Central memory CD4-positive, alpha-beta T cell (primary cell): ENCODE results near the gene MAMSTR.
A peak's percentile ranks its signal among the peaks of the same experiment; 100 is the strongest.
"Not testable (repeated sequence)": the region's sequence is repeated elsewhere in the genome, so short reads cannot be mapped to it uniquely, and the experiment has no call there.

ENCODE experiments used
- DNase-seq: peaks from one replicate; pipeline ENCODE4 v3.0.0; 2022

The MAMSTR gene

DNA sequence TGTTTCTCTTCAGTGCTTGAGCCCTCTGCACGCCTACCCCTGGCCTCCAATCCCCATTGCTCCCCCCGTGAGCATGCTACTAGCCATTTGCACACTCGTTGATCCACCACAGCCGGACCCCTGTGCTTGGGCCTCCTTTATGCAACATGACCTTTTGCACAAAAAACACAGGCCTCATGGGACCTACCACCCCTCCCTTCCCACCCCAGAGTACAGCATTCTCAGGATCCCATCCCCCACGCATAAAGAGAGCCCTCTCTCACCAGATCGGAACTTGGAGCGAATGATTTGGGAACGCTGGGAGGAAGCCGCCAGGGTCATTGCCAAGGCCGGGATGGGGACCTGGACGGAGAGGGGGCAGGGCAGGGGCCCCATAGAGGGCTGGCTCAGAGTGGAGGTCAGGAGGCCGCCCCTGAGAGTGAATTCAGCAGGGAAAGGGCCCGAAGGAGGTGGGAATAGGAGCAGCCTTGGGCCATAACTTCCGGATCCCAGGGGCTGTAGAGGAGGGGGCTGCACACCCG lies 754 bp downstream of the MAMSTR start:
- no peak for DNase-seq

DNA sequence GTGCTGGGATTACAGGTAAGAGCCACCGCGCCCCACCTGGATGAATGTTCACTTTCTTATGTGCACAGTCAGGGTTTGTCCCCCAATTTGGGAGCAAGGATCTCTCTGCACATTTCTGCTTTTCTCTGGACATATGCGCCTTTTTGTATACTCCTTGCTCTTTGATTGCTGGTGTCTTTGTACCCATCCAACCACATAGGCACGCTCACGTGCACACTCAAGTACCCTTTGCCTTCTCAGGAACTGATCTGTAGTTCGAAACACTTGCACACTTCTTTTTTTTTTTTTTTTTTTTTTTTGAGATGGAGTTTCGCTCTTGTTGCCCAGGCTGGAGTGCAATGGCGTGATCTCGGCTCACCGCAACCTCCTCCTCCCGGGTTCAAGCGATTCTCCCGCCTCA lies 1.4 kb downstream of the MAMSTR start:
- not testable (repeated sequence) for DNase-seq

DNA sequence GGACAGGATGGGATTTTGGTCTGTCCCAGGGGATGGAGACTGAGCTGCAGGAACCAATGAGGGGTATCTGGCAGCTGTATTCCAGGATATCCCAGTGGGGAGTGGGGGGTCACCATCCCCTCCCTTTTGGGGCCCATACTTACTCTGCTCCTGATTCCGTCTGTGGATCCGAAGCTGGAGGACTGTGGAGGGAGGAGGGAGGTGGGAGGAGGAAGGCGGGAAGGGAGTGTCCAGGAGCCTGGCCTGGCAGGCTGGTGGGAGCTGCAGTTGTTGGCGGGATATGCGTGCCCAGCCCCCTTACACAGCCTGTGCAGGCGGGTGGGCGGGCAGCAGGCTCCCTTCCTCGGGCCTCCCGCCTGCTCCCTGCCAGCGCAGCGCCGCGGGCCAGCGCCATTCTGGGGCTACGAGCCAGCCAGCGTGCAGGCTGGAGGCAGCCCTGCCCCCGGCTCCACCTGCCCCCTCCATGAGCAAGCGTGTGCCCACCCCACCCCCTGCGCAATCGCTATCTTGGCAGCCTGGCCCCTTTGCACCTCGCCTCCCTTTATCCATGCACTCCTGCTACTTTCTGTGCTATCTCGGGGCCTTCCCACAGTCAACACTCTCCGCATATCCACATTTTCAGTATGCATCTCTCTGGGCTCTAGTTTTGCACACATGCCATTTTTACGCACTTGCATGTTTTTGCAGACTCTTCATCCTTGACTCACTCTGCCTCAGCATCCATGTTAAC lies 2.8 kb downstream of the MAMSTR start:
- no peak for DNase-seq

DNA sequence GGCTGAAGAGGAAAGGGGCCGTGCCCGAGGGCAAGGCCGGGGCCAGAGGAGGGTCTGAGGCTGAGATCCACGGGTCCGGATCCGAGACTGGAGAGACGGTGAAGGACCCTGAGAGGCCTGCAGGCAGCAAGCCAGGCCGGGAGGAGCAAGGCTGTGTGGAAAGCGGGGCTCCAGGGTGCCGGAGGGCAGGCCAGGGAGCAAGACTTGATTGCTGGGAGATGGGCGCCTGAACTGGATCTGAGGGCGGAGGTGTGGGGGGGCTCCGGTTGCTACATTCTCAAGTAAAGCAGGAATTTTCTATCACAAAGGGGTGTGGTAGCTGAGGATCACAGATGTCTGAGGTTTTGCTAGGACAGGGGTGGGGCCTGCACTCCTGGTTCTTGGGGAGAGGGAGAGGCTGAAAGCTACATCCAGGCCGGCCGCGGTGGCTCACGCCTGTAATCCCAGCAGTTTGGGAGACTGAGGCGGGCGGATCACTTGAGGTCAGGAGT lies 3.8 kb downstream of the MAMSTR start:
- no peak for DNase-seq

DNA sequence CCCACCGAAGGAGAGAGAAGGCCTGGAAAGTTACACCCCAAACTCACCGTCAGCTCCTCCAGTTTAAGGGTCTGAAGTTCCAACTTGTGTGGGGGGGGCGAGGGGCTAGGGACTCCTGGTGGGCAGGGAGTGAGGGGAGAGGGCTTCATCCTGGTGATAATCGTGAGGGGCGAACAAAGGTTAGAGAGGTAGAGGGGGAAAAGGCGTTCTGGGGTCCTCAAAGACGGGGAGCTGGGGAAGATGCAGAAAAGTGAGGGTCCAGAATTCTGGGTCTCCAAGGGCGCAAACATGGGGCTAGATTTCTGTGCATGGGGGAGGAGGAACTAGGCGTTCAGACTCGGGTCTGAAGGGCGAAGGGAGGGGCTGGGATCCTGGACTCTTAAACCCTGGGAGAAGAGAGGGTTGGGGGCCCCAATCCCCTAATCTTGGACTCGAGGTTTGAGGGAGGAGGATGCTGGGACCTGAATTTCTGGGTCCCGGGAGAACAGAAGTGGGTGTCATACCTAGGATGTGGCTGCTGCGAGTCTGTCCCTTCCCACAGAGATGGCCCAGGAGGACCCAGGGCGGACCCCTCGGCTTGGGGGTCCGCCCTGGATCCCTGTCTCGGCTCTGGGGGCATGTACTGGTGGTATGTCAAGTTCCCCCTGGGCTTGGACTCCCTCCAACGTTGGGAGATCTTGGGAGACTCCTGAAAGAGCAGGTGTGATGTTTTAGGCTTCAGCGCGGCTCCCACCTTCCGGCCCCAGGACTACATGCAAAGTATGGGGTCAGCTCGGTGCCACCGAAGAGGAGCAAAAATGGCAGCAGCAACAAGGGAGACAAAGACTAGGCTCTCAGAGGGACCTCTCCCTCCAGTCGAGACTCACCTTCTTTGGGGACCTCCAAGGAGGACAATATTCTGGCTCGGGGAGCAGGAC lies 4.5 kb downstream of the MAMSTR start:
- DNase-seq = no peak

DNA sequence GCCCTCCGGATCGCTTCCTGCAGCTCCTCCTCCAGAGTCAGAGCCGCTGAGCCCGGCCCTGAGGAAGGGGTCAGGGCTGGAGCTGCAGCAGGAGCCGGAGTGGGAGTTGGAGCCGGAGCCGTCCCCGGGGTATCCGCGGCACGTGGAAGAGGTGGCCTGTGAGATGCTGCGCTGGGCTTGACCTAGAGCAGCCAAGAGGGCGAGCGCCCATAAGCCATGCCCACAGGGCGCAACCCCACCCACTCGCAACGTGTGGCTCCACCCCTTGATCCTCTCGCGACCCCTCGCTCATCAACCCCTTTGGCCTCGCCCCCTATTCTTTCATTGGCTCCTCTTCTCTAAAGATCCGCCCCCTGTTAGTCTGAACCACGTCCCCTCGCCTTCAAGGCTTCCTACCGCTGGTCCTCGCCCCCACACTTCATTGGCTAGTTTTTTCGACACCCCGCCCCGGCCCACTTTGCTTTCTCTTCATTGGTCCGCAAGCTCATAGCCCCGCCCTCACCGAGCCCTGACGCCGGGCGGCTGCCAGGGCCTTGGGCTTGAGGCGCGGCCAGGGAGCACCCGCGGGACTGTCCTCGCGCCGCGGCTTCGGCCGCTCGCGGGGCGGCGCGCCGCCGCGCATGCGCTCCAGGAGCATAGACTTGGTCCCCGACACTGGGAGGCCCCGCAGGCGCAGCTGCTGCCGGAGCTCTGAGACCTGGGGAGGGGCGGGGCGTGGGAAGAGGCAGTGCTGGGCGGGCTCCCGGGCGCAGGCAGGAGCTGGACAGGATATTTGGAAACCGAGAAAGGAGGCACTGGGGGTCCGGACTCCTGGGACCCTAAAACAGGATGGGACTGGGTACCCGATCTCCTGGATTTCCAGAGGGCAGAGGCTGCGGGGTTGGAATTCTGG lies 5.4 kb downstream of the MAMSTR start:
- peak; percentile 96 for DNase-seq

DNA sequence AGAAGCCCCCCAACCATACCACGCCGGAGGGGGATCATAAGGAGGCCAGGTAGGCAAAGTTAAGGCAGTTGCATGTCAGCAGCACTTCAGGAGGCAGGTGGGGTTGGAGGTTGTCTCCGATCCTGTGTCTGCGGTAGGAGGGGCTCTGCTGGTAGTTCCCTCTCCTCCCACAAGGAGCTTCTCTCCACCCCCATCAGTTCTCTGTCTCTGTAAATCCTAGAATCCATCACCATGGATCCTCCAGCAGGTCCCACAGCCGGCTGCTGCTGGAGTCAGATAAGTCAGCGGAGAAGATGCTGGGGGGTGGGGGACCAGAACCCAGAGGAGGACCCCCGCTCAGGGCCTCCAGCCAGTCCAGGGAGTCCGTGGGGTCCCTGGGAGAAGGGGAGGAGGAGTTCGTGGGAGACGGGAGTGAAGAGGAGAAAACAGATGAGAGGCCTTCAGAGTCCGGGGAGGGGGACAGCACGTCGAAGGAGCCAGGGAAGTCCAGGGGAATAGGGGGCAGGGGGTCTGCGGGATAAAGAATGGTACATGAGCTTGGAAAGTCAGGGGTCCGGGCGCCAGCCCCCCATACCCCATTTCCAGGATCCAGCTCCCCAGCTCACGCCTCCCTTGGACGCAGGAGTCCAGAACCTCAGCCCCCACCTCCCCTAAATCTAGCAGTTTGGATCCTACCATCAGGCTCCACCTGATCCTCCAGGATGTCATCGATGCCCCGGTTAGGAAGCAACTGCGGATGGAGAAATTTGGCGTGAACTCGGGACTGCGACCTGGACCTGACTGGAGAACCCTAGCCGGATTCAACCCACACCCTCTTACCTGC lies 6.3 kb downstream of the MAMSTR start:
- no peak for DNase-seq

DNA sequence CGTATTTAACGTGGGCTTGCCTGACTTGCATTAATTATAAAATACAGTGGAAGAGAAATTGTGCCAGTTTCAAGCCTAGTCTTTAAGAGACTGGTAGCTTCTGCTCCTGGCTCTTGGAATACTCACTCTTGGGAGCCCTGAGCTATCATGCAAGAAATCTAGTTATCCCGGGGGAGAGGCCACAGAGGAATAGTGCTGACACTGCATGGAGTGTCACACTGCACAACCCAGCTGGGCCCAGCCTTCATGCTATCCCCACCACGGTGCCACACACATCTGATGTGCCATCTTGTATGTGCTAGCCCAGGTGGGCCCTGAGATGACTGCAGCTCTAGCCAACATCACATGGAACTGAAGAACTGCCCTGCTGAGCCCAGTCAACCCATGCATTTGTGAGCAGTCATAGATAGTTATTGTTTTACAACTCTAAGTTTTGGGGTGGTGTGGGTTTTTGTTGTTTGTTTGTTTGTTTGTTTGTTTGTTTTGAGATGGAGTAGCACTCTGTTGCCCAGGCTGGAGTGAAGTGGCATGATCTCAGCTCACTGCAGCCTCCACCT lies 8.3 kb downstream of the MAMSTR start:
- no peak for DNase-seq

DNA sequence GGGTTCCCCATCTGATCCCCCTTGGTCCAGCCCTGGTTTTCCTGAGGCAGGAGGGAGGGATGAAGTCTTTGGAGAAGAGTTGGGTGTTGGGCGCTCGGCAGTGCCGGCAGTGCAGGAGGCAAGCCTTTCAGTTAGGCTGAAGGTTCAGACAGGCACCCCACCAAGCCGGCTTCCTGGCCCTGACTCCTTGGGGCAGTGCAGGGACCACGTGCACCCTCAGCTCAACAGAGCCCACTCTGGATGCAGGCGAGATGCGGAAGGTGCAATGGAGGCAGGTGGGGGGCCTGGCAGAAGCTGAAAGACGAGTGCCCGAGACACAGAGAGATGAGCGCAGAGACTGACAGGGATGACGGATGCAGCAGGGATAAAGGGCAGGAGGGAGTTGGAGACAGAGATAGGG lies 11.1 kb downstream of the MAMSTR start:
- DNase-seq = no peak

DNA sequence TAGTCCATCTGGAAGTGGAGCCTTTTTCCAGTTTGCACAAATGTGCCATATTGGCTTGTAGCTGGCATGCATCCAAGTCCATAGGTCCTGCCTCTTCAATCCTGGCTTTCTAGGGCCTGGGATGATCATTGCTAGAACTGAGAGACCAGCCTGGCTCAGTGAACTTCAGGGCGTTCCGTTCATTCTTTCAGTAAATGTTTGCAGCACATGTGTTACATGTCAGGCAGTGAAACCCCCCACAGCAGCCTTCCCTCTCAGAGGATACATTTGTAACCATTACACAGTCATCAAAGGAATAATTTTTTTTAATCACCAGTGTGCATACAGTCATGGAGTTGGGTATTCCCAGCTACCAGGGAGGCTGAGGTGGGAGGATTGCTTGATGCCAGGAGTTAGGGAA lies 14.1 kb downstream of the MAMSTR start:
- DNase-seq = no peak

DNA sequence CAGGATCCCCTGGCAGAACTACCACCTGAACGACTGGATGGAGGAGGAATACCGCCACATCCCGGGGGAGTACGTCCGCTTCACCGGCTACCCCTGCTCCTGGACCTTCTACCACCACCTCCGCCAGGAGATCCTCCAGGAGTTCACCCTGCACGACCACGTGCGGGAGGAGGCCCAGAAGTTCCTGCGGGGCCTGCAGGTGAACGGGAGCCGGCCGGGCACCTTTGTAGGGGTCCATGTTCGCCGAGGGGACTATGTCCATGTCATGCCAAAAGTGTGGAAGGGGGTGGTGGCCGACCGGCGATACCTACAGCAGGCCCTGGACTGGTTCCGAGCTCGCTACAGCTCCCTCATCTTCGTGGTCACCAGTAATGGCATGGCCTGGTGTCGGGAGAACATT lies 16.2 kb downstream of the MAMSTR start:
- DNase-seq = no peak

DNA sequence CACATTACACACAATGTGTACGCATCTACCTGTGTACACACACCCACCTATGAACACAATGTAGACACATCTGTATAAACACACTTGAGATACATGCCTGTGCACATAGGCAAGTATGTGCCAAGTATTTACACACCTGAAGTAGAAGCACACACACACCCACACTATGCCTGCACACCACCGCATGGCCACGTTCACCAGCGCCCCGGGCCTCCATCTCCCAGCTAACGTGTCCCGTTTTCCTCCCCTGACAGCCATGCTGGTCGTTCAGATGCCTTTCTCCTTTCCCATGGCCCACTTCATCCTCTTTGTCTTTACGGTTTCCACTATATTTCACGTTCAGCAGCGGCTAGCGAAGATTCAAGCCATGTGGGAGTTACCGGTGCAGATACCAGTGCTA lies 16.8 kb downstream of the MAMSTR start:
- DNase-seq = no peak

DNA sequence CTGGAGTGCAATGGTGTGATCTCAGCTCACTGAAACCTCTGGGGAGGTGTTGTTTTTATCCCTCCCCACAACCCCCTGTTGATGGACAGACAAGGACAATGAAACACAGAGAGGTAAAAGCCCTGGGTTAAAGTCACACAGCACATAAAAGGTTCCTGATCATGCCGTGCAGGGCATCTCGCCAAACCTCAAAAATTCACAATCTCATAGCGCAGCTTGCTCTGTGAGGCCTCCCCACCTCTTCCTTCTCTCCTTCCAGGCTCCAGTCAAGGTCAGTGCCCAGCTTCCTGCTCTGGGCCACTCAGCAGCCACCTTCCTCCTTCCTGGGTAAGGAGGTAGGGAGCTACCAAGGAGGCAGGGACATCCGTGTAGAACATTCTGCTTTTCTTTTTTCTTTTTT lies 21.5 kb downstream of the MAMSTR start:
- DNase-seq = no peak

DNA sequence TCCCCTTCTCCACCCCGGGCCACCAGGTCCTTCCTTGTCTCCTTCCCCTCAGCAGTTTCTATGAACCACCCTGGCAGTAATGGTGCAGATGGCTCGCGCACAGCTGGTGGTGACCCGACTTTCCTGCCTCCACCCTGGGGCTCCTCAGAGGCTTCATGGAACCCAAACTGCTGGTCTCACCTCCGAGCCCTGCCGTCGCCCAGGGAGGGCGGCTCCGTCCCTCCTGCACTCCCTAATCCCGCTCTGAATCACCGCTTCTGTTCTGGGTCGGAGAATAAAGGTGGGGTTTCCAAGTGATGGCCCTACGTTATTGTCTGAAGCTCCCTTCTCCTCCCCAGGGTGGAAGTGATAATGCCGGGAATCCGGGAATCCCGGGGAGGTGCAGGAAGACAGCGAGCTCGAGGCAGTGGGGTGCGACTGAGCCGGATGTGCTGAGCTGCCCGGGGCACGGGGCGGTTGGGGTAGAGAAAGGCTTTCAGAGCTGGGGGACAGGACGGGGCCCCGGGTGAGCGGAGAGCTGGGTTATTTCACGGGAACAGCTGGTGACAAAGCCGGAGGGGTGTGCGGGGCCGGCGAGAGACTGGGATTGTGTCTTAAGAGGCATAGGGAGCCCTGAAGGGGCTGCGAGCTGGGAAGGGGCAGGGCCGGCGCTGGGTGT lies 23.0 kb downstream of the MAMSTR start:
- no peak for DNase-seq

DNA sequence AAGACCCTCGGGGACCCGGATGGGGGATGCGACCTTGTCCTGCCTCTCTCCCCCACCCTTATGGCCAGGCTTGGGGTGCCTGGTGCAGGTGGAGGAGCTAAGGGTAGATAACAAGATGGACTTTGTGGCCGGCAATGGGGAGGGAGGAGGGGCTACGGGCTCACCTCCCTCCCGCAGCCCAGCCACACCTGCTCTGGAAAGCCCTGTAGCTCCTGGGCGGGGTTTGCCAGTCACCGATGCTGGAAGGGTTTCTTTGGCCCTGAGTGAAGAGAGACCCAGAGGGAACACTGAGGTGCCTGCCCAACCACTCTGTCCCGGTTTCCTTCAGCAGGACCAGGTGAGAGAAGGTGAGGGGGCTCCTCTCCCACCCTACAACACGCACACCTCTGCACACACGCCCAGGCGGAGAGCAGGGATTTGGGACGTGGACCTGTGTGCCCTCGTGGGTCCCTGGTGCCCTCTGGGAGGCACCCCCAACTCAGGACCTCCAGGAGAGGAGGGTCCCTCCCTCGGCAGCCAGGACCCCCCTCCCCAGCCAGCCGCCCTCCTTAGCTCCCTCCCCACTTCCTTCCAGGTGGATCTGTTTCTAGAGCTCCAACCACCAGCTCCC lies 23.7 kb downstream of the MAMSTR start, which contains the start of gene FUT2:
FUT2 (plus strand) TSS at position 229 of the 610 bp plus-strand sequence. CDS start 6,986 bp downstream, outside the sequence.
- no peak for DNase-seq

DNA sequence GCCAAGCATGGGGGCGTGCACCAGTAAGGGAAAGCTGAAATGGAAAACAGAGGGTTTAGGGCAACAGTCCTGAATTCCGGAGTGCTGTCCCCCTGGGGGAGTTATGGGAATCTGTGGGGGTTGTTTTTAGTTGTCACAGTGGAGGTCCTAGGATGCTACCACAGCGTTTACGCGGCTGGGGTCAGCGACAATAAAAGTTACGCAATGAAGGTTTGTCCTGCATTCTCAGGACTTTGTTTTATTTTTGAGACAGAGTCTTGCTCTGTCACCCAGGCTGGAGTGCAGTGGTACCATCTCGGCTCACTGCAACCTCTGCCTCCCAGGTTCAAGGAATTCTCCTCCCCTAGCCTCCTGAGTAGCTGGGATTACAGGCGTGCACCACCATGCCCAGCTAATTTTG lies 25.9 kb downstream of the MAMSTR start:
- not testable (repeated sequence) for DNase-seq

DNA sequence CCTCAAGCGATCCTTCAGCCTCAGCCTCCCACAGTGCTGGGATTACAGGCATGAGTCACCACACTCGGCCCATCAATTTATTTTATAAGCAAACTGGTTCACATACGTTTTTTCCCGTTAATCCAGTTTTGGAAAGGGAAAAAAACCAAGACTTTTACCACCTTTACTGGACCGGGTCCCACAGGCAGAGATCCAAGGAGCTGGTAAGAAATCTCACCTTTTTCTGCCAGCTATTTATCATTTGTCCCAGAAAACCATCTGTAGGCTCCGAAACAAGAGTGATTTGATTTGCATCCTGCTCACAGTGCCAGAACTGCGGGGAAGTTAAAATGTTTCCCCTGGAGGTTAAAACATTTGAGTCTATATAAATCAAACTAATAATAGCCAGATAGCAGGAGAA lies 30.1 kb downstream of the MAMSTR start:
- no peak for DNase-seq

DNA sequence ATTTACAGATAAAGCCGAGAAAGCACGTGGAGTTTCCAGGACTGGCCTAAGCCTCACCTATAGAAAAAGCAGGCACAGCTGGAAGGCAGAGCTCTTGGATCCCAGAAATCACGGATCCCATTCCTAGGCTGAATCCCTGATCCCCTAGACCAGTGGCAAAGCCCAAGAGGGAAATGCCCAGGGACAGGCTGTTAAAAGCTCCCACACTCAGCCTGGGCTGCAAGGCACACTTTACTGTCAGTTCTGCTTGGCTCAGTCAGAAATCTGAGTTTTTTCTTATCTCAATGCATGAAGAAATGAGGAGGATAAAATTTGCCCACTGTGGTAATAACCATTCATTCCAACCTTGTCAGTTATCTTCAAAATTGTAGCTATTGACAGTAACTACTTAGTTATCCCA lies 31.7 kb downstream of the MAMSTR start:
- DNase-seq = no peak

DNA sequence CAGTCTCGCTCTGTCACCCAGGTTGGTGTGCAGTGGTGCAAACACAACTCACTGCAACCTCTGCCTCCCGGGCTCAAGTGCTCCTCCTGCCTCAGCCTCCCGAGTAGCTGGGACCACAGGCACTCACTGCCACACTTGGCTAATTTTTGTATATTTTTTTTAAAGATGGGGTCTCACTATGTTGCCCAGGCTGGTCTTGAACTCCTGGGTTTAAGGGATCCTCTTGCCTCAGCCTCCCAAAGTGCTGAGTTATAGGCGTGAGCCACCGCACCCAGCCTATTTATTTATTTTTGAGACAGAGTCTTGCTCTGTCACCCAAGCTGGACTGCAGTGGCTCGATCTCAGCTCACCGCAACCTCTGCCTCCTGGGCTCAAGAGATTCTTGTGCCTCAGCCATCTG lies 32.9 kb downstream of the MAMSTR start:
- DNase-seq = not testable (repeated sequence)

DNA sequence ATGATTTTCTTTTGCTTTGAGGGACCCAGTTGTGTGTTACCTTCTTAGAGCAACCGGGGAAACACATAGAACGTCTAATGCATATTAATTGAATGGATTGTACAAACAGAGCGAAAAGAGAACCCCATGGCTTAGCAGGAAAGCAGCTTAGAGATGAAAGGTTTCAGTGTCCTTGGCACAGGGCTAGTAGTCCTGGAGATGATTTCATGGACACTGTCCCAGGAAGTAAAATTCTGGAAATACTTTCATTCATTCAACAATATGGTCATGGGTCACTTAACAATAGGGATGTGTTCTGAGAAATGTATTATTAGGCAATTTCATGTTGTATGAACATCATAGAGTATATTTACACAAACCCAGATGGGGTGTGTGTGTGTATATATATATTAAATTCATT lies 33.4 kb downstream of the MAMSTR start:
- no peak for DNase-seq
